Stimulated activated CD8-positive, alpha-beta memory T cell treated with anti-CD3 and anti-CD28 coated beads, Interleukin-7, amount 100 ng/mL, for 4 hours (primary cell): ENCODE measurements around the gene HLA-DPA1.
"Not testable (repeated sequence)": the region's sequence is repeated elsewhere in the genome, so short reads cannot be mapped to it uniquely, and the experiment has no call there.

Experiments
- DNase-seq, 2 donors: peaks; one replicate each; pipeline ENCODE4 v3.0.0-alpha.2; 2020; ENCODE audit warnings: low read depth in 2 of 2

Gene HLA-DPA1

GRCh38 chr6:33073431-33073871 lies at the start of gene HLA-DPA1:
Gene HLA-DPA1 (minus strand): TSS chr6:33073649.
- DNase-seq = peak; percentile 17 to 22

GRCh38 chr6:33123181-33123580 lies 49.7 kb upstream of the HLA-DPA1 start:
- DNase-seq = no peak

- DNase-seq = no peak
These were observed 46.6 kb upstream of the HLA-DPA1 start for GRCh38 chr6:33120001-33120400.

- DNase-seq = no peak
These were observed 45.2 kb upstream of the HLA-DPA1 start for GRCh38 chr6:33118525-33119123.

GRCh38 chr6:33117811-33118277 lies 44.4 kb upstream of the HLA-DPA1 start:
- no peak for DNase-seq

GRCh38 chr6:33116841-33117711 lies 43.6 kb upstream of the HLA-DPA1 start:
- no peak for DNase-seq

GRCh38 chr6:33116417-33116816 lies 43.0 kb upstream of the HLA-DPA1 start:
- no peak for DNase-seq

GRCh38 chr6:33114406-33114805 lies 41.0 kb upstream of the HLA-DPA1 start:
- no peak for DNase-seq

GRCh38 chr6:33113755-33114154 lies 40.3 kb upstream of the HLA-DPA1 start:
- no peak for DNase-seq

GRCh38 chr6:33112148-33112547 lies 38.7 kb upstream of the HLA-DPA1 start:
- DNase-seq = no peak

GRCh38 chr6:33108307-33108706 lies 34.9 kb upstream of the HLA-DPA1 start:
- DNase-seq = no peak

- no peak for DNase-seq
These were observed 34.2 kb upstream of the HLA-DPA1 start for GRCh38 chr6:33107641-33108040.

- no peak for DNase-seq
These were observed 32.7 kb upstream of the HLA-DPA1 start for GRCh38 chr6:33105916-33106871.

GRCh38 chr6:33105386-33105785 lies 31.9 kb upstream of the HLA-DPA1 start:
- no peak for DNase-seq

GRCh38 chr6:33104887-33105286 lies 31.4 kb upstream of the HLA-DPA1 start:
- no peak for DNase-seq

- DNase-seq = no peak
These were observed 30.3 kb upstream of the HLA-DPA1 start for GRCh38 chr6:33103776-33104175.

- DNase-seq = not testable (repeated sequence)
These were observed 27.8 kb upstream of the HLA-DPA1 start for GRCh38 chr6:33101121-33101737.

GRCh38 chr6:33095681-33096080 lies 22.2 kb upstream of the HLA-DPA1 start:
- DNase-seq = no peak

- DNase-seq = no peak
These were observed 20.4 kb upstream of the HLA-DPA1 start for GRCh38 chr6:33093855-33094254.

- DNase-seq = no peak
These were observed 18.9 kb upstream of the HLA-DPA1 start for GRCh38 chr6:33092385-33092784.

- peak; percentile 21 to 41 for DNase-seq
These were observed 18.5 kb upstream of the HLA-DPA1 start for GRCh38 chr6:33091957-33092356.
